Right lobe of liver (tissue), 4 donors: ENCODE results near the gene ATF4.

Experiments
- CTCF ChIP-seq, 4 donors: fragments of 200-600 bp in 3 of 4; fragments of 450-650 bp in 1 of 4; IDR thresholded peaks; one replicate each; pipeline versions ENCODE4 v1.5.1 to v1.8.0; 2016 to 2022; ENCODE audit warnings: antibody characterized with exemption in 4 of 4, mild to moderate bottlenecking in 2 of 4
- POLR2A ChIP-seq: fragments of 450-650 bp; IDR thresholded peaks from one replicate; pipeline ENCODE4 v1.6.1; 2017; ENCODE audit warnings: antibody characterized with exemption, mild to moderate bottlenecking
- donor health status: DM: no; HTN: no; CAD: no.
- donor health status: DM: no; HTN: no; CAD: no.
- donor health status: DM: no; HTN: yes; CAD: no.

- TF ChIP-seq CTCF (IDR thresholded peaks at IDR 0.05), result peak; percentile 67 to 86 (median 76)
- no peak for TF ChIP-seq POLR2A
Observed at GRCh38 chr22:39496131-39496838, 24.1 kb upstream of the ATF4 start.
